Measurements from ENCODE around the gene RXYLT1.

DNA sequence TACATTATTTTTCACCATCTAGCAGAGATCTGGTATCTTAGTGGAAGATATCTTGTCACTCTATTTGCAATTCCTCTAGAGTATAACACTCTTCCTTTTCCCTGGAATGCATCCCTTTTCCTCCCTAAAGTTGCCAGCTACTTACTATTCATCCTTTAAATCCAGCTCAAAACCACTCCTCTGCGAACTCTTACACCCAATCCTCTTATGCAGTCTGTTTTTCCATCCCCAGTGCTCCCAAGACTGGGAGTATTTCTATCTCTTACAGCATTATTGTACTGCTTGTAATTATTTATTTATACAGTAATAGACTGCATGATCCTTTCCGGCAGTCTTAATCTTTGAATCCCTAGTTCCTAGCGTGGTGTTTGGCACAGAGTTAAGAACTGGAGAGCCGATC lies 61.9 kb downstream of the RXYLT1 start:
- TF ChIP-seq, protein P1, sequence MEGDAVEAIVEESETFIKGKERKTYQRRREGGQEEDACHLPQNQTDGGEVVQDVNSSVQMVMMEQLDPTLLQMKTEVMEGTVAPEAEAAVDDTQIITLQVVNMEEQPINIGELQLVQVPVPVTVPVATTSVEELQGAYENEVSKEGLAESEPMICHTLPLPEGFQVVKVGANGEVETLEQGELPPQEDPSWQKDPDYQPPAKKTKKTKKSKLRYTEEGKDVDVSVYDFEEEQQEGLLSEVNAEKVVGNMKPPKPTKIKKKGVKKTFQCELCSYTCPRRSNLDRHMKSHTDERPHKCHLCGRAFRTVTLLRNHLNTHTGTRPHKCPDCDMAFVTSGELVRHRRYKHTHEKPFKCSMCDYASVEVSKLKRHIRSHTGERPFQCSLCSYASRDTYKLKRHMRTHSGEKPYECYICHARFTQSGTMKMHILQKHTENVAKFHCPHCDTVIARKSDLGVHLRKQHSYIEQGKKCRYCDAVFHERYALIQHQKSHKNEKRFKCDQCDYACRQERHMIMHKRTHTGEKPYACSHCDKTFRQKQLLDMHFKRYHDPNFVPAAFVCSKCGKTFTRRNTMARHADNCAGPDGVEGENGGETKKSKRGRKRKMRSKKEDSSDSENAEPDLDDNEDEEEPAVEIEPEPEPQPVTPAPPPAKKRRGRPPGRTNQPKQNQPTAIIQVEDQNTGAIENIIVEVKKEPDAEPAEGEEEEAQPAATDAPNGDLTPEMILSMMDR (IDR thresholded peaks at IDR 0.05): no peak
- no peak for TF ChIP-seq POLR2A (IDR thresholded peaks at IDR 0.05)
